ENCODE data around the gene CHIT1.

CHIT1 gene

DNA sequence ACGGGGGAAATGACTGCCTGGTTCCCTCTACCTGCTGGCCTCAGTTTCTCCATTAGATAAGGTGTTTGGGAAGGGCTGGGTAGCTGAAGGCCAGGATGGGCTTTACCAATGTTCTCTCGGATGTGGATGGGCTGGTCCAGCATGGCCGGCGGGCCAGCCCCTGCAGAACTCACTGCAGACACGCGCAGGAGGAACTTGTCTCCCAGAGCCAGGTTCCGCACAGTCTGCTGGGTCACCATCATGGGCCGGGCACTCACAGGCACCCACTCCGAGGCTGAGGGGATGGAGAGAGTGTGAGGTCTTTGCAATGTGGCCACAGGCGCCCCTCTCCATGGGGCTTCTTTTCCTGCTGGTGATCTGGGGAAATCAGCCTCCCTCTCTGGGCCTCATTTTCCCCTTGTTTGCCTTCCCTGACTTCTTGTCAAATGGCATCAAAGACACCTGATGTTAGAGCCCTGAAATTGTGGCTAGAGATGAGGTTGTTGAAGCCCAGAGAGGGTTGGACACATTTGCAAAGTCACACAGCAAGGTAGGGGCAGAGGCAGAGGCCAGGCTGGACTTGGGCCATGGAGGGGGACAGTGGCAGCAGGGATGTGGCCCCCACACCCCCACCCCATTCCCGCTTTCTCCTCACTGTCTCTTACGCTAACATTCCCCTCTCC is 55.0 kb downstream of the CHIT1 start:
- TF ChIP-seq ZNF274 (IDR thresholded peaks at IDR 0.05; ENCODE audit: low read depth, low read length) = no peak
- no peak overlapping the region for H3K4me3 ChIP-seq (ENCODE audit: low read length)

DNA sequence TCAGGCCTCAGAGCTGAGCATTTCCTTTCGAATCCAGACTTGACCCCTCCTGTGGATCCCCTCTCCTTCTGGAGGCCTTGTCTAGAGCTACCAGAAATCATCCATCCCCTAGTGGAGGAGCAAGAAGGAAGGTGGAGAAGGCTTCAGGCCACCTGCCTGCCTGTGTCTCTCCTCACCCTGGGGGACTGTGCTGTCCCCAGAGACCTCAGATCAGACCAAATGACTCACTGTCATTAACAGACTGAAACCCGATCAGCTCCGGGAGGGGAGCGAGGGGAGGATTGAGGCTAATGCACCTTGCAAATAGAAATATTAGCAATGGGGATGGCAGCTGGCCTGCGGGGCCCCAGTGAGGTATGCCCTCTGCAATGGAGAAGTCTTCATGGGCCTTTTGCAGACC is 55.9 kb downstream of the CHIT1 start:
- H3K4me3 ChIP-seq (ENCODE audit: low read length) = no peak overlapping the region
- no peak for TF ChIP-seq ZNF274 (IDR thresholded peaks at IDR 0.05; ENCODE audit: low read depth, low read length)

DNA sequence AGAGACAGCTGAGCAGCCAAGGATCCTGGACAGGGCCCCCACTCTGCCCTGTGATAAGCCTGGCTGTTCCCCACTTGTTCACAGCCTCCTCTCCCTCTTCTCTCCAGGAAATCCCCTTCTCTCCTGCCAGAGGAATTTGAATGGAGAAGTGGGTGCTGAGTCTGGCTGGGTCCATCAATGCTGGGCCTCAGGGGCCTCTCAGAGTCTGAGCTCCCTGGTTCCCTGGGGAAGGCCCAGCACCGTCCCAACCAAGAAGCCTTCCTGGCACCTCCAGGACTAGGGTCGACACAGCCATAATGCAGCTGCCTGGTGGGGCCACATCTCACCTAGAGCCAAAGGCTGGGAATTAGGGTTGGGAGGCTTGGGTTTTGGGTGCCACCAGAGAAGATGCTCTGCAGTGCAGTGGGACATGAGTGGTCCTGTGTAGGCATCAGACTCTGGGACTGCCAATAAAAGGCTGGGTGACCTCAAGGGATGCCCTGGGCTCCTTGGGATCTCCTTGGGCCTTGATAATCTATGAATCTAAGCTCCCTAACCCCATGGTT is 56.4 kb downstream of the CHIT1 start:
- no peak for TF ChIP-seq ZNF274 (IDR thresholded peaks at IDR 0.05; ENCODE audit: low read depth, low read length)
- H3K4me3 ChIP-seq (ENCODE audit: low read length) = no peak overlapping the region

DNA sequence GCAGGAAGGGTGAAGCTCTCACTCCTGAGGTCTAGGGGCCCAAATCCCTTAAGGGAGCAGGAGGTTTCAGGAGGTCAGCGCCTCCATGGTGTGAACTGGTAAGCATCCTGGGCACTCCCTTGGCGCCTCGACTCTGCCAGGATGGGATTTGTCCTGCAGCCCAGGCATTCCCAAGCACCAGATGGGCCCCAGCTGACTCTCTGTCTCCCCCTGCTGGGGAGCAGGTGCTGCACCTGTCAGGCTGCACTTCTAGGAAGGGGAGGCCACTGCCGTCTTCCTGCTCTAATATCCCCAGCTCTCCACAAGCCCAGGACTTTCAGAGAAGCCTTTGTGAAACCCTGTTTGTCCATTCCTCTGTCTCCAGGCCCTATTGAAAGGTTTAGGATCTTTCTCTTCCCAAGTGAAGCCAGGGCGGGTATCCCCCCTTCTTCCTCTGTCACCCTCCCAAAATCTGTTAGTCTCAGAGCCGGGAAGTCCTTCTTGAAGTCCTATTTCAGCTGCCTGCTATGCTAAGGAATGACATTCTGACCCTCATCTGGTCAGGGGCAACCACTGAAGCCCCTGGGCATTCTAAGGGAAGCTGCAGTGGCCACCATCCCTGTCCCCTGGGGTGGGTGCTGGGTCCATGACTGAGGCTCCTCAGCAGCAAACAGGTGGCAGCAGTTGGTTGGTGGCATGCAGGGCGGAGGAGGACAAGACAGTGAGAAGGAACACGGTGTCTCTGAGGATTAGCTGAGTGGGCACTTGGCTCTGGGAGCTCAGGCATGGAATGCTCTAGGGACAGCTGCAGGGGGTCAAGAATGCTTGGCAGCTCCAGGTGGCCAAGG is 57.1 kb downstream of the CHIT1 start:
- TF ChIP-seq ZNF274 (IDR thresholded peaks at IDR 0.05; ENCODE audit: low read depth, low read length) = no peak
- H3K4me3 ChIP-seq (ENCODE audit: low read length) = no peak overlapping the region

DNA sequence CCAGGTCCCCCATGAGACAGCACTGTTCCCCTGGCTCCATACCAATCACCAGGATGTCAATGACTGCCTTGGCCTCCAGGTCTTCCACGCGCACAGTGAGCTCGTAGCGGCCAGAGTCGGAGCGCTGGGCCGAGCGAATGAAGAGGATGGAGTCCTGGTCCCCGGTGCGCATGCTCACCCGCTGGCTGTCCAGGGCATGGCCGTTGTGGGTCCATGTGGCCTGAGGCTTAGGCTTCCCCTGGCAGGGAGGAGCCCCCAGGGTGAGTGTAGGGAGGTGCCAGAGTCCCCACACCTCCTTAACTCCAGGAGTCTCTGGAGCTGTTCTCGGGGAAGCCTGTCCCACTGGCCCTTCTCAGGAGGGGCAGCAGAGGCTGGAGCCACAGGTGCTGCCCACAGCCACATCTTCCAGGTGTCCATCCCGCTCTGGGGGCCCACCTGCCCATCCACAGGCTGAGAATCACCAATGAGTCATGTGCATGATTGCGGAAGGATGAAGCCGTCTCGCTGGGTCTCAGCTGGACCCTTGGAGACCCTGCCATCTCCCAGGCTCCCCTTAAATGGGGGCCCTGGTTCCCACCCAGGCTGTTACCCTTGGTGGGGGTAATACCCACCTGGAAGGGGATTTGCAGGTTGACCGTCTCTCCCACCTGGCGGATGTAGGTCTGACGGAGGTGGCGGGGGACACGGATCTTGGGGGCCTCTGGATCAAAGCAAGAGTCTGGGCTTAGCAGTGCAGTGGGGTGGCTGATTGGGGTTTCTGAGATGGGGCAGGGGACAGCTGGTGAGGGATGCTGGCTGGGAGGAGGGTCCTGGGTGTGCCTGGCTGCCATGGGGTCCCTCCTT is 57.9 kb downstream of the CHIT1 start:
- H3K4me3 ChIP-seq (ENCODE audit: low read length) = no peak overlapping the region
- TF ChIP-seq ZNF274 (IDR thresholded peaks at IDR 0.05; ENCODE audit: low read depth, low read length) = no peak

DNA sequence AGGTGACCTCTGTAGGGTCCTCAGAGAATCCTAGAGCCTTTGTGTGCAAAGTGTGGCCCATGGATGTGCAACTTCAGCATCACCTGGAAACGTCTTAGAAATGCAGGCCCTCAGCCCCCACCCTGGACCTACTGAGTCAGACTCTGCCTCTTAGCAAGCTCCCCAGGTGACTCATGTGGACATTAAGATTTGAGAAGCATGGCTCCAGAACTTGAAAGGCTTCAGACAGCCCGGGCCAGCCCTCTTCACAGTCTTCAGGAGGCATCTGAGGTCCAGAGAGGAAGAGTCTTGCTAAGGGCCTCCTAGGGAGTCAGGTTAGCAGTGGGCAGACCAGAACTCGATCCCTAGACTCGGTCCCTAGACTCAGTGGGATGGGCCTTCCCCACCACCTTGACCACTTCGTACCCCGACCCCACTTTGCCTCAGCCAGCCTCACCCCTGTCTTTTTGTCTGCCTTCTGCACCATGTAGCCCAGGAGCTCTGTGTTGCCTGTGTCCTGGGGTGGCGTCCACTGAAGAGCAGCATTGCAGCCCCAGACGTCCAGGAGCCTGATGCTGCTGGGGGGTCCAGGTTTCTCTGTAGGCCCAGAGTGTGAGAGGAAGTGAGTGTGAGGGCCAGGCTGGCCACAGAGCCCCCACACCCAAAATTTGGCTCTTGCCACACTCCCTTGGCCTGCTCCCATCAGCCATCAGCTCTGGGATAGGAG is 58.7 kb downstream of the CHIT1 start:
- no peak for TF ChIP-seq ZNF274 (IDR thresholded peaks at IDR 0.05; ENCODE audit: low read depth, low read length)
- no peak overlapping the region for H3K4me3 ChIP-seq (ENCODE audit: low read length)

DNA sequence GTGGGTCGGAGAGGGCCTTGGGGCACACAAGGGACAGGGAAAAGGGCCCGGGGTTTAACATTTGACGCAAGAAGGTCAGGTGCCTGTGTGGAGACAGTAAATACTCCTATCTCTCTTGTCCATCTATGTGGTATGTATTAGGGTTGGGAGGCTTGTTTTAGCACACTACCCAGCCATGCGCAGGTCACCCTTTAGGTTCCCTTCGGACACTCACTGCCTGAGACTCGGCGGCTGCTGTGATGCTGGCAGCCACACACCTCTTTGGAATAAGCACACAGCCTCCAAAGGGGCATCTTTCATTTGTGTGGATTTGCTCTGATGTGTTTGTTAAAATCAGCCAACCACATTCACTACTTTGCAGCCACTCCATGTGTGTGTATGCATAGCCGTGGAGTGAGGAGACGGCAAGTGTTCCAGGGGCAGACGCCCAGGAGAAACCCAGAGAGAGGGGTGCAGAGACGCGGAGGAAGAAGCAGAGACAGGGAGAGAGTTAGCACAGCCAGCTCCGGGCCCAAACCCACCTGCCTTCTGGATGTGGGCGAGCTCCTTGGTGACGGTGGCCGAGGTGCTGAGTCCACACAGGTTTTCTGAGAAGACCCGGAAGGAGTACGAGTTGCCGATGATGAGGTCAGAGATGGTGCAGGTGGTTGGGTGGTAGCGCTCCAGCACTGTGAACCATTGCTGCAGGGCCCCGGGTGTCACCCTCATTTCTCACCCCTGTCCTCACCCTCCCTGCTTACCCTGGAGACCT is 59.5 kb downstream of the CHIT1 start:
- TF ChIP-seq ZNF274 (IDR thresholded peaks at IDR 0.05; ENCODE audit: low read depth, low read length) = no peak

DNA sequence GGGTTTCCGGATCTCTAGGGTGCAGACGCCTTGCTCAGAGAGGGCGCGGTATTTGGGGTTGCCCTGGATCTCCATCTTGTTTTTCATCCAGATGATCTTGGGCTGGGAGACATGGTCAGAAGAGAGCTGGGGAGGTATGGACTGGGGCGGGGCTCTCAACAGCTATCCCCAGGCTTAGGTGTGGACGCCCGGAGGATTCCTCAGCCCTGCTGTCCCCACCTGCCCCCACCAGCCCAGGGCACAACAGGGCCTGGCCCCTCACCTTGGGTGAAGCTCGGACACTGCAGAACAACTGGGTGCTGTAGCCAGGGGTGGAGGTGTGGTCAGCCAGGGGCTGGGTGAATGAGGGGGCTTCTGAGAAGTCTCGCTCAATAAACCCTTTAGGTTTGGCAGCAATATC is 60.5 kb downstream of the CHIT1 start:
- TF ChIP-seq ZNF274 (IDR thresholded peaks at IDR 0.05; ENCODE audit: low read depth, low read length) = no peak

More for the DNA sequence above, 59.5 kb downstream of the CHIT1 start:
- no peak overlapping the region for H3K4me3 ChIP-seq (ENCODE audit: low read length)

DNA sequence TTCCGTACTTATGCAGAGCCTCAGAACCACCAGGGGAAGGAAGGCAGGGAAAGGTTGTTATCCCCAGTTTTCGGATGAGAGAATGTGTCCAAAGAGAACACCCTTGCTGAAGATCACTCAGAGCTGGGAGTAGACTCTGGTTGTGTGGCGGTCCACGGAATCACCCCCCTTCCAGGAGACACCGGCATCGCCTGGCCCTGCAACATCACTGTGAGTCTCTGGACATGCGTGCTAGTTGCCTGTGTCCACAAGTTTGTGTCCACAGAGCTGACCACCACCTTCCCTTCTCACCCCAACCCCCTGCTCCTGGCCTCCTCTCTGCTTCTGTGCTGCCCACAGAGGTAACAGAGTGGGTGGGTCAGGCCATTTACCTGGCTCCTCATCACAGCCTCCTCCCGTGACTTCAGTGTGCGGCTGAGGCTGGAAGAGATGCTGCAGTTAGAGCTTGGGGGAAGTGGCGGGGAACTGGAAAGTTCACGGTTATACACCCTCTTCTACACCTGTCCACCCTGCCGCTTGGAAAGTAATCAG is 61.2 kb downstream of the CHIT1 start:
- H3K4me3 ChIP-seq (ENCODE audit: low read length) = no peak overlapping the region
- TF ChIP-seq ZNF274 (IDR thresholded peaks at IDR 0.05; ENCODE audit: low read depth, low read length) = no peak

More for the DNA sequence above, 60.5 kb downstream of the CHIT1 start:
- no peak overlapping the region for H3K4me3 ChIP-seq (ENCODE audit: low read length)

DNA sequence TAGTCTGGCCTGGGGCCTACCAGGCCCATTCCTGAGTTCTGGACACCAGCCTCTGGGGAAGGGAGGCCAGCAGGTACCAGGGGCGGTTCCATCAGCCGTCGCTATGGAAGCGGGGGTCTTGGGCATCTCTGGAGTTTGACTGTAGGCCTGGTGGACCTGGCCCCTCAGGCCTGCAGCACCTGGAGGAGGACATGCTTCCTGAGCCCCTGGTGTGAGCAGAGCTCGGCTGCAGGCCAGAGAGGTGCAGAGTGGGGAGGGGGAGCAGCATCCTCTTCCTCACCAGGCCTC is 61.6 kb downstream of the CHIT1 start:
- no peak for TF ChIP-seq ZNF274 (IDR thresholded peaks at IDR 0.05; ENCODE audit: low read depth, low read length)

DNA sequence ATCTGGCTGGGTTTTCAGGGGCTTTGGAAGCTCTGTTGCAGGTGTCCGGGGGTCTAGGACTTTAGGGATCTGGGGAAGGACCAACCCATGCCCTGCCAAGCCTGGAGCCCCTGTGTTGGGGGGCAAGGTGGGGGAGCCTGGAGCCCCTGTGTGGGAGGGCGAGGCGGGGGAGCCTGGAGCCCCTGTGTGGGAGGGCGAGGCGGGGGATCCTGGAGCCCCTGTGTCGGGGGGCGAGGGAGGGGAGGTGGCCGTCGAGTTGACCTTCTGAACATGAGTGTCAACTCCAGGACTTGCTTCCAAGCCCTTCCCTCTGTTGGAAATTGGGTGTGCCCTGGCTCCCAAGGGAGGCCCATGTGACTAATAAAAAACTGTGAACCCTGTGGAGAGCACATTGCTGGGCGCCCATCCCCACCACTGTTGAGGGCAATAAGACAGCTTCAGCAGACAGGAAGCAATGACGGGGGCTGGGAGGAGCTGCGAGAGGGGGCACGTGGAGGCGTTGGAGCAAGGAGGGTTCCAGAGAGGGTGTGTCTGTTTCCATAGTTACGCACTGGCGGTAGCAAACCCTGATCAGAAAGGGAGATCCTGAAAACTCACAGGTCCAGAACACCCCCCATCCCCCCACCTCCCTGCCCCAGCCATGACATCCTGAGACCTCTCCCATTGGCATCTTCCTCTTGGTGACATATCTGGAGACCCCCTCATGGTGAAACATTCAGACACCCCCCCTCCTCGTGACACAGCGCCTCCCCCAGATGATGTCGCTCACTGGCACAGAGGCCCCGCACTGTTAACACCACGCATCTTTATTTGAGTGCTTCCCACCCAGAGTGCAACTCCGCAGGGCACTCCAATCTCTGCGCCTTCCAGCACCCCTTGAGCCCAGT is 62.2 kb downstream of the CHIT1 start:
- TF ChIP-seq ZNF274 (IDR thresholded peaks at IDR 0.05; ENCODE audit: low read depth, low read length) = no peak

More for the DNA sequence above, 61.6 kb downstream of the CHIT1 start:
- no peak overlapping the region for H3K4me3 ChIP-seq (ENCODE audit: low read length)

More for the DNA sequence above, 62.2 kb downstream of the CHIT1 start:
- H3K4me3 ChIP-seq (ENCODE audit: low read length) = no peak overlapping the region

Data from GM08714 (cell line).